ENCODE results near the gene USP3.
"Not testable (repeated sequence)": the region's sequence is repeated elsewhere in the genome, so short reads cannot be mapped to it uniquely, and the experiment has no call there.

Gene USP3

GRCh38 chr15:63597038-63597790, 92.8 kb downstream of the USP3 start, which contains the start of gene FBXL22:
Gene FBXL22 (plus strand): TSS chr15:63597387. CDS start chr15:63597393, 6 bp downstream.
- DNase-seq: no peak

GRCh38 chr15:63597821-63598220, 93.4 kb downstream of the USP3 start:
- no peak for DNase-seq

- DNase-seq: no peak
Measured at GRCh38 chr15:63598473-63599400, 94.3 kb downstream of the USP3 start.

GRCh38 chr15:63599401-63600000, 95.1 kb downstream of the USP3 start:
- DNase-seq: peak; percentile 46

GRCh38 chr15:63600001-63600615, 95.7 kb downstream of the USP3 start:
- peak; percentile 32 to 48 for DNase-seq

GRCh38 chr15:63600616-63601025, 96.2 kb downstream of the USP3 start:
- DNase-seq: peak; percentile 89 to 93

GRCh38 chr15:63601026-63601703, 96.8 kb downstream of the USP3 start:
- DNase-seq: peak; percentile 63 to 66

- no peak for DNase-seq
Measured at GRCh38 chr15:63601704-63602185, 97.4 kb downstream of the USP3 start.

GRCh38 chr15:63602595-63602994, 98.2 kb downstream of the USP3 start:
- DNase-seq: no peak

- no peak for DNase-seq
Measured at GRCh38 chr15:63603516-63603915, 99.1 kb downstream of the USP3 start.

- DNase-seq: no peak
Measured at GRCh38 chr15:63604281-63604680, 99.9 kb downstream of the USP3 start.

GRCh38 chr15:63605036-63605435, 100.6 kb downstream of the USP3 start:
- DNase-seq: no peak

- peak; percentile 48 to 63 for DNase-seq
Measured at GRCh38 chr15:63605816-63606215, 101.4 kb downstream of the USP3 start.

GRCh38 chr15:63606308-63606707, 101.9 kb downstream of the USP3 start:
- DNase-seq: no peak

- DNase-seq: no peak
Measured at GRCh38 chr15:63608989-63609388, 104.6 kb downstream of the USP3 start.

- no peak for DNase-seq
Measured at GRCh38 chr15:63609448-63609847, 105.1 kb downstream of the USP3 start.

- peak; percentile 73 to 81 for DNase-seq
Measured at GRCh38 chr15:63610209-63610841, 105.9 kb downstream of the USP3 start.

- no peak for DNase-seq
Measured at GRCh38 chr15:63611177-63611576, 106.8 kb downstream of the USP3 start.

- DNase-seq: no peak
Measured at GRCh38 chr15:63612300-63612699, 107.9 kb downstream of the USP3 start.

GRCh38 chr15:63615935-63616334, 111.5 kb downstream of the USP3 start:
- DNase-seq: no peak

- DNase-seq: not testable (repeated sequence)
Measured at GRCh38 chr15:63617147-63617546, 112.8 kb downstream of the USP3 start.

- DNase-seq: not testable (repeated sequence)
Measured at GRCh38 chr15:63617627-63618026, 113.2 kb downstream of the USP3 start.
